Uterus (tissue), 4 donors: ENCODE measurements around the gene TNFRSF18. TPM values are rescaled to one million over a fixed set of nuclear protein-coding genes. Genes with fewer than 3 reads are reported as not detected.
"Not testable (repeated sequence)": the region's sequence is repeated elsewhere in the genome, so short reads cannot be mapped to it uniquely, and the experiment has no call there.

Experiments used
- DNase-seq, 2 donors: peaks; one replicate each; pipeline ENCODE4 v3.0.0-alpha.2; 2019 to 2020
- H3K27ac ChIP-seq, 2 donors: fragments of 200-600 bp; sonication (generic); 1 replicate in 1 of 2; 2 replicates in 1 of 2; pipeline ENCODE4 v1.5.1; 2016 to 2018
- H3K27me3 ChIP-seq, 2 donors: fragments of 200-600 bp; sonication (generic); one replicate each; pipeline ENCODE4 v1.5.1; 2018 to 2019; ENCODE audit warnings: control low read depth in 1 of 2
- H3K36me3 ChIP-seq, 2 donors: fragments of 200-600 bp; sonication (generic); one replicate each; pipeline ENCODE4 v1.5.1; 2019; ENCODE audit warnings: control low read depth in 1 of 2
- H3K4me1 ChIP-seq, 2 donors: fragments of 200-600 bp; sonication (generic); one replicate each; pipeline ENCODE4 v1.5.1; 2018 to 2019; ENCODE audit warnings: control low read depth in 1 of 2
- H3K4me3 ChIP-seq, 2 donors: fragments of 200-600 bp; sonication (generic); 1 replicate in 1 of 2; 2 replicates in 1 of 2; pipeline ENCODE4 v1.5.1; 2018 to 2019; ENCODE audit warnings: mild to moderate bottlenecking in 1 of 2
- H3K9me3 ChIP-seq, 2 donors: fragments of 200-600 bp; sonication (generic); one replicate each; pipeline ENCODE4 v1.5.1; 2019; ENCODE audit warnings: control low read depth in 1 of 2
- POLR2A ChIP-seq, 2 donors: fragments of 450-650 bp; IDR thresholded peaks; one replicate each; pipeline ENCODE4 v1.6.1; 2016; ENCODE audit warnings: antibody characterized with exemption in 2 of 2, mild to moderate bottlenecking in 1 of 2, moderate library complexity in 1 of 2
- intact Hi-C: fragments of 100-400 bp; cut with DNase I; formaldehyde crosslinking; loops from one replicate; pipeline ENCODE4 v1.15.1; 2023; ENCODE audit warnings: low total_unique reads
- total RNA-seq, 4 donors: library from RNA; depleted of rRNA in 3 of 4; stranded (reverse); fragments of >200 nt in 3 of 4; gene quantifications; one replicate each; pipeline versions ENCODE4 v1.1.0 to v1.2.4, GENCODE V29; 2014 to 2023
- TF ChIP-seq, protein P1 (sequence below), 4 experiments: fragments of 200-600 bp in 2 of 4; fragments of 450-650 bp in 2 of 4; sonication (generic) in 2 of 4; IDR thresholded peaks; one replicate each; pipeline ENCODE4 v1.5.1; 2016 to 2019; ENCODE audit warnings: antibody characterized with exemption in 4 of 4, mild to moderate bottlenecking in 2 of 4, moderate library complexity in 1 of 4
- donor health status: DM: yes; HTN: yes; CAD: no.

The TNFRSF18 gene
- total RNA-seq, 4 donors from 2014 or later: 0.37 to 2.6 TPM; not detected in 2

DNA sequence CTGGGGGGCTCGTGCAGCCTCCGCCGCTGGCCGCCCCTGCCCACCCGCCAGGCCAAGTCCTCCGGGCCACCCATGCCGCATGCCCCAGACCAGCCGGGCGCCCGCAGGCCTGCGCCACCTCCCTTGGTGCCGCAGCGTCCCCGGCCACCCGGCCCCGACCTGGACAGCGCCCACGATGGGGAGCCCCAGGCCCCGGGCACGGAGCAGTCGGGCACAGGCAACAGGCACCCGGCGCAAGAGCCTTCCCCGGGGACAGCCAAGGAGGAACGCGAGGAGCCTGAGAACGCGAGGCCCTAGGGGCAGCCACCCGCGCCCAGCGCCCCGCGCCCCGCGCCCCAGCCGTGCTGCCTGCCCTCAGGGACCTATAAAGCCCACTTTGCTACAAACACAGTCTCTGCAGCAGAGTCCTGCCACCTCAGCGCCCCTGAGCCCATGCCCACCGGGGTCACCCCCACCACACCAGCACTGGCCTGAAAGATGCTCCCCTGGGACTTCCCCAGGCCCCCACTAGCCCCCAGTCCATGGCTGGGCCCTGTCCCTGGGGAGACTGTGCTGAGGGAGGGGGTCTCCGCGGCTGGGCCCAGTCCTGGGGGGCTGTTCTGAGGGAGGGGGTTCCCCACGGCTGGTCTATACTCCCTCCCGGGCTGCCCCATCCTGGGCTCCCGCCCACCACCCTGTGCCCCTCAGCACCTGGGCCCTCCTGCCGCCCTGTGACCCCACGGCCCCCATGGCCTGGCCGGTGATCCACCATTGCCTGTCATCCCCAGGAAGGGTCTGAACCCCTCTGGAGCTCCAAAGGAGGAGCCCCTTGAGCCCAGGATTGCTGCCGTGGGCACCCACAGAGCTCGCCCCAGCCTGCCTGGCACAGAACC lies 8.6 kb downstream of the TNFRSF18 start:
- Histone ChIP-seq H3K4me1 (peaks cover 0 to 8% of the 10 kb centered on the region in 2 donors), H3K36me3 (no peaks in the 10 kb centered on the region), H3K9me3 (no peaks in the 10 kb centered on the region), H3K27me3 (no peaks in the 10 kb centered on the region), H3K27ac (no peak overlapping the region), H3K4me3 (no peak overlapping the region)
- intact Hi-C loops: no loop called here
- no peak for DNase-seq
- TF ChIP-seq, protein P1, sequence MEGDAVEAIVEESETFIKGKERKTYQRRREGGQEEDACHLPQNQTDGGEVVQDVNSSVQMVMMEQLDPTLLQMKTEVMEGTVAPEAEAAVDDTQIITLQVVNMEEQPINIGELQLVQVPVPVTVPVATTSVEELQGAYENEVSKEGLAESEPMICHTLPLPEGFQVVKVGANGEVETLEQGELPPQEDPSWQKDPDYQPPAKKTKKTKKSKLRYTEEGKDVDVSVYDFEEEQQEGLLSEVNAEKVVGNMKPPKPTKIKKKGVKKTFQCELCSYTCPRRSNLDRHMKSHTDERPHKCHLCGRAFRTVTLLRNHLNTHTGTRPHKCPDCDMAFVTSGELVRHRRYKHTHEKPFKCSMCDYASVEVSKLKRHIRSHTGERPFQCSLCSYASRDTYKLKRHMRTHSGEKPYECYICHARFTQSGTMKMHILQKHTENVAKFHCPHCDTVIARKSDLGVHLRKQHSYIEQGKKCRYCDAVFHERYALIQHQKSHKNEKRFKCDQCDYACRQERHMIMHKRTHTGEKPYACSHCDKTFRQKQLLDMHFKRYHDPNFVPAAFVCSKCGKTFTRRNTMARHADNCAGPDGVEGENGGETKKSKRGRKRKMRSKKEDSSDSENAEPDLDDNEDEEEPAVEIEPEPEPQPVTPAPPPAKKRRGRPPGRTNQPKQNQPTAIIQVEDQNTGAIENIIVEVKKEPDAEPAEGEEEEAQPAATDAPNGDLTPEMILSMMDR (IDR thresholded peaks at IDR 0.05): no peak
- no peak for TF ChIP-seq POLR2A (IDR thresholded peaks at IDR 0.05)

DNA sequence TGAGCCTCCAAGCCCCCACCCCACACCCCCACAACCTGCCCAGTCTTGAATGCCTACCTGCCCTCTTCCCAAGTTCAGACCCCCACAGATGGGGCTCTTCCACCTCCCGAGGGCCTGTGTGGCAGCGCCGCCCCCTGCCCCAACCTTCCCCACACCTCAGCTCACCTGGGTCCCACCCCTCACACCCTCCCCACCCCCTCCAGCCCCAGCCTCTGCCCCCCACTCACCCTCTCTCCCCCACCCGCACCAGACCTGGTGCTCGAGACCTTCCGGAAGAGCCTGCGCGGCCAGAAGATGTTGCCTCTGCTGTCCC lies 9.2 kb downstream of the TNFRSF18 start:
- intact Hi-C loops: no loop called here
- DNase-seq: no peak
- TF ChIP-seq POLR2A (IDR thresholded peaks at IDR 0.05): no peak
- TF ChIP-seq, protein P1 (IDR thresholded peaks at IDR 0.05): no peak
- Histone ChIP-seq H3K4me3 (no peak overlapping the region), H3K27me3 (no peaks in the 10 kb centered on the region), H3K9me3 (no peaks in the 10 kb centered on the region), H3K27ac (no peak overlapping the region), H3K4me1 (peaks cover 0 to 8% of the 10 kb centered on the region in 2 donors), H3K36me3 (no peaks in the 10 kb centered on the region)

DNA sequence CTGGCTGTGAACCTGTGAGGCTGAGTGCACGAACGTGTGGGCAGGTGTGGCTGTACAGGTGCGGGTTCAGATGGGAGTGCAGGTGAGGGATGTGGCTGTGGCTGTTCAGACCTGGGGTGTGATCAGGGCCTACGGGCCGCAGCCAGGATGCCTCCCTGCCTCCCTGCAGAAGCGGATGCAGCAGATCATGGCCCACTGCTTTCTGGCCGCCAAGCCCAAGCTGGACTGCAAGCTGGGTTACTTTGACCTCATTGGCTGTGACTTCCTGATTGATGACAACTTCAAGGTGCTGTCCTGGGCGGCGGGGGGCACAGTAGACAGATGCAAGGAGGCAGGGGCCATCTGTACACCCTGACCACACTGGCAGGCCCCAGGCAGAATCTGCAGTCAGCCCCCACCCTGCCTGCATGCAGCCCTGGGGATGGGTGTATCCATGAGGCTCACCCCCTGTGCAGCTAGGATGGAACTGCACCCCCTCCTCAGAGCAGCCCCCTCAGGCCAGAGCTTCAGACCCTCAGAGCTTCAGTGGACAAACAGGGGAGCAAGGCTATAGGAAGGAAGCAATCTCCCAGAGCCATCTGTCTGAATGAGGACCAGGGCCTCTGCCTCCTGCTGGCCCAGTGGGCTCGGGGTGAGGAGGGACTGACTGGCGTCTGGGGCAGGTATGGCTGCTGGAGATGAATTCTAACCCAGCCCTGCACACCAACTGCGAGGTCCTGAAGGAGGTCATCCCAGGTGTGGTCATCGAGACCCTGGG lies 9.8 kb downstream of the TNFRSF18 start:
- no peaks in the 10 kb centered on the region for H3K36me3 ChIP-seq
- no peak overlapping the region for H3K4me3 ChIP-seq
- intact Hi-C loops: no loop called here
- H3K27me3 ChIP-seq: no peaks in the 10 kb centered on the region
- no peak overlapping the region for H3K27ac ChIP-seq
- no peak for TF ChIP-seq POLR2A (IDR thresholded peaks at IDR 0.05)
- TF ChIP-seq, protein P1 (IDR thresholded peaks at IDR 0.05): no peak
- DNase-seq: no peak
- peaks cover 0 to 8% of the 10 kb centered on the region in 2 donors for H3K4me1 ChIP-seq
- H3K9me3 ChIP-seq: no peaks in the 10 kb centered on the region

DNA sequence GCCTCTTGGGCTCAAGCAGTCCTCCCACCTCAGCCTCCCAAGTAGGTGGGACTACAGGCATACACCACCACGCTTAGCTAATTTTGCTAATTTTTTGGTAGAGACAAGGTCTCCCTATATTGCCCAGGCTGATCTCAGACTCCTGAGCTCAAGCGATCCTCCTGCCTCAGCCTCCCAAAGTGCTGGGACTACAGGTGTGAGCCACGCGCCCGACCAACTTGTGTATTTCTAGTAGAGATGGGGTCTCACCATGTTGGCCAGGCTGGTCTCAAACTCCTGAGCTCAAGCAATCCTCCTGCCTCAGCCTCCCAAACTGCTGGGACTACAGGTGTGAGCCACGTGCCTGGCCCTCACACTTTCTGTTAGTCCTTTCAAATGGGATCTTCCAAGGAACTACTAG lies 10.7 kb downstream of the TNFRSF18 start:
- DNase-seq, H3K36me3 ChIP-seq, H3K27ac ChIP-seq, H3K4me3 ChIP-seq, H3K9me3 ChIP-seq, H3K4me1 ChIP-seq, H3K27me3 ChIP-seq, intact Hi-C loops: not testable (repeated sequence)

DNA sequence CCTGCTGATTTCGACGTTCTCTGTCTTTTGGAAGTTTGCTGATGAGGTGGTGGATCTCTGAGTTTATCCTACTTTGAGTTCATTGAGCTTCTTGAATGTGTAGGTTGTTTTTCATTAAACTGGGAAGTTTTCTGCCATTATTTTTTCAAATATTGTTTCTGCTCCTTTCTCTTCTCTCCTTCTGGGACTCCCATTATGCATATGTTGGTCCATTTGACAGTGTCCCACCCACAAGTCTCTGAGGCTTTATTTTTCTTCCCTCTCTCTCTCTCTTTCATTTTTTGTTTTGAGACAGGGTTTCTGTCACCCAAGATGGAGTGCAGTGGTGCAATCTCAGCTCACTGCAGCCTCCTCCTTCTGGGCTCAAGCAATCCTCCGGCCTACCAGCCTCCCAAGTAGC lies 11.7 kb downstream of the TNFRSF18 start:
- H3K27ac ChIP-seq: no peak overlapping the region
- intact Hi-C loops: no loop called here
- H3K36me3 ChIP-seq: no peaks in the 10 kb centered on the region
- no peaks in the 10 kb centered on the region for H3K4me1 ChIP-seq
- H3K27me3 ChIP-seq: no peaks in the 10 kb centered on the region
- H3K9me3 ChIP-seq: no peaks in the 10 kb centered on the region
- H3K4me3 ChIP-seq: no peak overlapping the region
- TF ChIP-seq POLR2A (IDR thresholded peaks at IDR 0.05): no peak
- TF ChIP-seq, protein P1 (IDR thresholded peaks at IDR 0.05): no peak
- no peak for DNase-seq
